ENCODE measurements around the gene MCTP1.

DNA sequence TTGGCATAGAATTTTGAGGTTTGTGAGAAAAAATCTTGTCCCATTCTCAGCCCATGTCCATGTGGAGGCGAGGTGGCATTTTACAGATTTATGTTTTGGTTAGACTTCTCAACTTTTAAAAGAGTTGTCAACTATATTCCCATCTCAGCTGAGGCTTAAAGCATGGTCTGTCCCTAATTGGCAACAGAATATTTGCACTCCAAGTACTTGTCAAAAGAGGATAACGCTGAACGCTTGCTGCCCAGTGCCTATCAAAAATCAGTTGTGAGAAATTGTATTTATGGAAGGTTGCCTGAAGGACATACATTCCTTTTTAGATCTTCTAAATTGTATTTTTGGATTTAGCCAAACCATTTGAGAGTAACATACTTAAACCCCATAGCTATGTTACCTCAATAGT lies 464.4 kb downstream of the MCTP1 start:
- TF ChIP-seq, protein P1, sequence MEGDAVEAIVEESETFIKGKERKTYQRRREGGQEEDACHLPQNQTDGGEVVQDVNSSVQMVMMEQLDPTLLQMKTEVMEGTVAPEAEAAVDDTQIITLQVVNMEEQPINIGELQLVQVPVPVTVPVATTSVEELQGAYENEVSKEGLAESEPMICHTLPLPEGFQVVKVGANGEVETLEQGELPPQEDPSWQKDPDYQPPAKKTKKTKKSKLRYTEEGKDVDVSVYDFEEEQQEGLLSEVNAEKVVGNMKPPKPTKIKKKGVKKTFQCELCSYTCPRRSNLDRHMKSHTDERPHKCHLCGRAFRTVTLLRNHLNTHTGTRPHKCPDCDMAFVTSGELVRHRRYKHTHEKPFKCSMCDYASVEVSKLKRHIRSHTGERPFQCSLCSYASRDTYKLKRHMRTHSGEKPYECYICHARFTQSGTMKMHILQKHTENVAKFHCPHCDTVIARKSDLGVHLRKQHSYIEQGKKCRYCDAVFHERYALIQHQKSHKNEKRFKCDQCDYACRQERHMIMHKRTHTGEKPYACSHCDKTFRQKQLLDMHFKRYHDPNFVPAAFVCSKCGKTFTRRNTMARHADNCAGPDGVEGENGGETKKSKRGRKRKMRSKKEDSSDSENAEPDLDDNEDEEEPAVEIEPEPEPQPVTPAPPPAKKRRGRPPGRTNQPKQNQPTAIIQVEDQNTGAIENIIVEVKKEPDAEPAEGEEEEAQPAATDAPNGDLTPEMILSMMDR (optimal IDR thresholded peaks at IDR 0.05 in 1 of 3, IDR thresholded peaks at IDR 0.05 in 1 of 3, conservative IDR thresholded peaks at IDR 0.05 in 1 of 3; ENCODE audit: extremely low read depth in 1 of 3, insufficient read depth in 2 of 3, low read length in 3 of 3), result no peak
- TF ChIP-seq EZH2 (IDR thresholded peaks at IDR 0.05; ENCODE audit: low read length), result no peak
